Dermis microvascular lymphatic vessel endothelial cell (primary cell): ENCODE measurements around the gene CLTB. TPM values are rescaled to one million over a fixed set of nuclear protein-coding genes. Genes with fewer than 3 reads are reported as not detected.
"Not testable (repeated sequence)": the region's sequence is repeated elsewhere in the genome, so short reads cannot be mapped to it uniquely, and the experiment has no call there.

Experiments
- DNase-seq, 2 donors: peaks; one replicate each; pipeline versions ENCODE4 v3.0.0 to v3.0.0-alpha.2; 2010; ENCODE audit warnings: low read depth in 2 of 2
- total RNA-seq: library from RNA; depleted of rRNA; stranded (reverse); fragments of >200 nt; gene quantifications from 2 replicates; pipeline ENCODE4 v1.2.1, GENCODE V29; 2014

Gene CLTB
- 115 and 147 TPM in 2 replicates for total RNA-seq

GRCh38 chr5:176415952-176416924 is at the start of gene CLTB:
Gene CLTB, minus strand, starts transcription at chr5:176416539. Its CDS starts 176 bp downstream, at chr5:176416363.
- peak; percentile 68 to 92 for DNase-seq

GRCh38 chr5:176463113-176463764 is 46.9 kb upstream of the CLTB start:
- DNase-seq: no peak

- no peak for DNase-seq
Measured at GRCh38 chr5:176461349-176461748, 45.0 kb upstream of the CLTB start.

GRCh38 chr5:176458904-176459561 is 42.7 kb upstream of the CLTB start:
- no peak for DNase-seq

- DNase-seq: no peak
Measured at GRCh38 chr5:176454724-176455394, 38.5 kb upstream of the CLTB start.

GRCh38 chr5:176450077-176450476 is 33.7 kb upstream of the CLTB start:
- no peak for DNase-seq

- DNase-seq: peak; percentile 86 to 97
Measured at GRCh38 chr5:176447978-176448608, 31.8 kb upstream of the CLTB start, which contains the start of gene FAF2. Gene FAF2, plus strand, starts transcription at chr5:176448385. Its CDS starts 23 bp downstream, at chr5:176448408.

GRCh38 chr5:176447591-176447977 is 31.2 kb upstream of the CLTB start:
- no peak for DNase-seq

DNA sequence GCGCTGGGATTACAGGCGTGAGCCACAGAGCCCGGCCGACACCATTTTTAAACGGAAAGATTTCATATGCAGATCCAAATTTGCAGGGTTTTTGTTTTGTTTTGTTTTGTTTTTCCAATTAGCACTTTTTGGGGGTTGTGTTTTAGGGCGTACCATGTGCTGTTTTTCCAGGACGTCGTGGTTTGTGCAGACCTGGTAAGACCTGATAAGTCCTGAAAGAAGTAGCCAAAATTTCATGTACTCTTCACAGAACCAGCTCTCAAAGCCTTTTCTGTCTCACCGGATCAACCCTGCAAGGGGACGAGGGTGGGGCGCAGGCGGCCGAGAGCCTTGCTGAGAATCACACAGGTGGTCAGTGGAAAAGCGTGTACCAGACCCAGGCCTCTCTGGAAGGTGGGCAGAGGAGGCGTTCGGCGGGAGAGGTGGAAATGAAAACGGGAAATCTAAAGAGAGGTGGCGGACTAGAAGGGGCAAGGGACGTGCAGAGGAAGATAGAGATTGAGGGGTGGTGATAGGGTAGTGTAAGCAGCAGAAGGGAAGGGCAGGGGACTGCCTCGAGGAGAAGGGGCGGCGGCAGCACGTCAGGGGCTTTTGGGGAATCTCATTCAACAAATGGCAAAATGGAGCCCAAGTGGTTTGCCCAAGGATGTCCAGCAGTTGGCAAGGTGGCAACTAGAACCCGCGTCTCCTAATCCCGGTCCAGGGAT is 30.7 kb upstream of the CLTB start:
- peak in 1 of 2 donors; percentile 34 for DNase-seq

DNA sequence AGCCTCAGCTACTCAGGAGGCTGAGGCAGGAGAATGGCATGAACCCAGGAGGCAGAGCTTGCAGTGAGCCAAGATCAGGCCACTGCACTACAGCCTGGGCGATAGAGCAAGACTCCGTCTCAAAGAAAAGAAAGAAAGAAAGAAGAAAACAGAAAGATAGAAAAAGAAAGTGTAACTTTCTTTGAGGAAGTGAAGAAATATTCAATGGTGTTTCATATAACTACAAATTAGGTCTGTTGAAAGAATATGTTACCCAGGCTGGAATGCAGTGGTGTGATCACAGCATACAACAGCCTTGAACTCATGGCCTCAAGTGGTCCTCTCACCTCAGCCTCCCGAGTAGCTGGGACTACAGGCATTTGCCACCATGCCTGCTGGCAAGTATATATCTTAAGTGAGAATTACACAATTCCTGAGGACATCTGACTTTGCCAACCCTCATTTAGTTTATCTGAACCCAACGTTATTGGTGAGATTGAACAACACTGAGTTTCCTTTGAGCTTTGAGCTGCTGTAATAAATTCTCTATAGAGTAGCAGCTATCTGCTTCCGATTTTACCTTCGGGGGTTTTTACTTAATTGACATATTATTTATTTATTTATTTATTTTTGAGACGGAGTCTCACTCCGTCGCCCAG is 29.8 kb upstream of the CLTB start:
- no peak for DNase-seq

- DNase-seq: no peak
Measured at GRCh38 chr5:176444742-176445141, 28.4 kb upstream of the CLTB start.

GRCh38 chr5:176442911-176443310 is 26.6 kb upstream of the CLTB start:
- not testable (repeated sequence) for DNase-seq

GRCh38 chr5:176441921-176442323 is 25.6 kb upstream of the CLTB start:
- peak; percentile 81 to 96 for DNase-seq

GRCh38 chr5:176440927-176441706 is 24.8 kb upstream of the CLTB start:
- peak; percentile 89 to 95 for DNase-seq

DNA sequence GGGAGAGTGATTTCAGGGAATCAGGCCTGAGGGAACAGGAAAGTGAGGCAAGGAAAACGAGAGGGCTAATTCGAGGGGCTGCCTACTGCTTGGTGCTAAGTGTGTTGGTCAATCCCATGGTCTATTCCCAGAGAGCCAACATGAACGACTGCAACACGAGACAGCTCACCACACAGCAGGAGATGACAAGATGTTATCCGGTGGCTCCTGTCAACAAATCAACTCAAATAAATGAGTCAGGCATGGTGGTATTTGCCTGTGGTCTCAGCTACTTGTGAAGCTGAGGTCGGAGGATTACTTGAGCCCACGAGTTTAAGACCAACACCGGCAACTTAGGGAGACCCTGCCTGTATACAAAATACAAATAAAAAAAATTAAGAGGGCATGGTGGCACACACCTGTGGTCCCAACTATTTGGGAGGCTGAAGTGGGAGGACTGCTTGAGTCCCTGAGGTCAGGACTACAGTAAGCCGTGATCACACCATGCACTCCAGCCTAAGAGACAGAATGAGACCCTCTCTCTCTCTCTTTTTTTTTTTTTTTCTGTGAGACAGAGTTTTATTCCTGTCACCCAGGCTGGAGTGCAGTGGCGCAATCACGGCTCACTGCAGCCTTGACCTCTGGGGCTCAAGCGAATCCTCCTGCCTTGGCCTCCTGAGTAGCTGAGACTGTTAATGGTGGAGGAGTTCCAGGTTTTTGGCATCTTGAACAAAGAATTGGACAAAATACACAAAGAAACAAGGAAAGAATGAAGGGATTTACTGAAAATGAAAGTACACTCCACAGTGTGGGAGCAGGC is 22.8 kb upstream of the CLTB start:
- DNase-seq: peak in 1 of 2 donors; percentile 91

GRCh38 chr5:176436656-176437055 is 20.3 kb upstream of the CLTB start:
- DNase-seq: peak in 1 of 2 donors; percentile 93

DNA sequence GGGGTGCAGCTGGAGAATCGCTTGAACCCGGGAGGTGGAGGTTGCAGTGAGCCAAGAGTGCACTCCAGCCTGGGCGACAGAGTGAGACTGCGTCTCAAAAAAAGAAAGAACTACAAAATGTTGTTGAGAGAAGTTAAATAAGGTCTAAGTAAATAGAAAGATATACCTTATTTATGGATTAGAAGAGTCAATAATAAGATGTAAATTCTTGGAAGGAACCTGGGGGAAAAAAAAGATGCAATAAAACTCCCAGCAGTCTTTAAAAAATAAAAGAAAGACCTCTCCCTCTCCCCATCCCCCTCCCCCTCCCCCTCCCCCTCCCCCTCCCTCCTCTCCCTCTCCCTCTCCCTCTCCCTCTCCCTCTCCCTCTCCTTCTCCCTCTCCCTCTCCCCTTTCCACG is 16.4 kb upstream of the CLTB start:
- no peak for DNase-seq

DNA sequence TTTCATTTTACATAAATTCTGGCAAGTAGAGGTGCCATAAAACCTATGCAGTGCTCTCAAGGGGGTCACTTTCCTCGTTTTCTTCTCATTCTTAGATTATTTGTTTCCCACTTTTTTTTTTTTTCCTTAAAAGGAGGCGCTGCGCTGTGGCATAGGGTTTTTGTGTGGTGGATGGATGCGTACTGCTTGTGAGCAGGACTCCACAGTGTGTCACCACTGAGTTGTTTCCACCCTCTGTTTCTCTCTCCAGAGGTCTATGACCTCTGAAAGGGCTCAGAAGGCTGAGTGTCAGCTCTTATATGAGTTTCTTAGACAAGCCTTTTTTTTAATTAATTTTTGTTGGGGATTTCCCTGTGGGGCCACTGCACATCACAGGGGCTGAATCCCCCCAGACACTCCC is 13.6 kb upstream of the CLTB start:
- DNase-seq: peak in 1 of 2 donors; percentile 52
